Measurements from ENCODE around the gene SLC17A5. TPM values are rescaled to one million over a fixed set of nuclear protein-coding genes. Genes with fewer than 3 reads are reported as not detected.
"Not testable (repeated sequence)": the region's sequence is repeated elsewhere in the genome, so short reads cannot be mapped to it uniquely, and the experiment has no call there.

Gene SLC17A5, protein sequence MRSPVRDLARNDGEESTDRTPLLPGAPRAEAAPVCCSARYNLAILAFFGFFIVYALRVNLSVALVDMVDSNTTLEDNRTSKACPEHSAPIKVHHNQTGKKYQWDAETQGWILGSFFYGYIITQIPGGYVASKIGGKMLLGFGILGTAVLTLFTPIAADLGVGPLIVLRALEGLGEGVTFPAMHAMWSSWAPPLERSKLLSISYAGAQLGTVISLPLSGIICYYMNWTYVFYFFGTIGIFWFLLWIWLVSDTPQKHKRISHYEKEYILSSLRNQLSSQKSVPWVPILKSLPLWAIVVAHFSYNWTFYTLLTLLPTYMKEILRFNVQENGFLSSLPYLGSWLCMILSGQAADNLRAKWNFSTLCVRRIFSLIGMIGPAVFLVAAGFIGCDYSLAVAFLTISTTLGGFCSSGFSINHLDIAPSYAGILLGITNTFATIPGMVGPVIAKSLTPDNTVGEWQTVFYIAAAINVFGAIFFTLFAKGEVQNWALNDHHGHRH
- total RNA-seq (2014; rRNA removed; shearing (Covaris generic)), result 9.4 and 11.7 TPM in 2 replicates
- polyA plus RNA-seq (2014; cell fraction: nucleus; rRNA removed), result 5.1 and 7.0 TPM in 2 replicates

DNA sequence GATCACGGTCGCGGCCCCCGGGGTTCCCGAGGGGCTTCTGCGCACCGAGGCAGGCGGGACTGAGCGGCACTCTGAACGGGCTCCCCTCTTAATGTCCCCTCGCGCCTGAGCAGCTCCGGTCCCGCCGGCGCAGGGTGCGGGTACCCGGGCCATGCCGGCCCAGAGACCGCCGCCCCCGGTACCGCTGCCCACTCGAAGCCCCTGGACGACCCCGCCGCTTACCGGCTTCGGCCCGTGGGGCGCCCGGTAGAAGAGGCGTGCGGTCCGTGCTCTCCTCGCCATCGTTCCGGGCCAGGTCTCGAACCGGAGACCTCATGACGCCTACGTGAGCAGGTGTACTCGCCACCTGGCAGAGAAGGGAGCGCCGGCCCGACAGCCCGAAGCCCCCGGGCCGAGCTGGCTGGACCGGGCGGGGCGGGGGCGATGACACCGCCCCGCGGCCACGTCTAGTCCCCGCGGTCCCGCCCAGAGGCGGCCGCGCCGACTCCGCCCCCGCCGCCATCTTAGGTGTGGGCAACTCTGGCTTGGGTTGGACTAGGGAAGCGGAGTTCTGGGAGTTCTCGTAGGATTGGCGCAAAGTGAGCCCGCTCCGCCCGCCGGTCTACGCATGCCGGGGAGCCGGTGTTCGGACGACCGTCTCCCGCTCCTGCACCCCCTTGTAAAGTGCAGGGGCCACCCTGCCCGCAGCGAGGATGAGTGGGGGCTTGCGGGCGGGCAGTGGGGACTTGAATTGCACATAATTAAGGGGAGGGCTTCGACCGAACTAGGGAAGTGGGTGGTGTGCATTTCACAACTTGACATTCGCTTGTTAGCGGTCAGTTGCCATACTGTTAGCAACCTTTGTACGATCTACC is at the start of gene SLC17A5:
Gene SLC17A5, minus strand, starts transcription at position 422 of the 854 bp plus-strand sequence. Its CDS starts 106 bp downstream, at position 316.
- peak; percentile 88 for DNase-seq (ENCODE audit: extremely low read depth, low read depth)

DNA sequence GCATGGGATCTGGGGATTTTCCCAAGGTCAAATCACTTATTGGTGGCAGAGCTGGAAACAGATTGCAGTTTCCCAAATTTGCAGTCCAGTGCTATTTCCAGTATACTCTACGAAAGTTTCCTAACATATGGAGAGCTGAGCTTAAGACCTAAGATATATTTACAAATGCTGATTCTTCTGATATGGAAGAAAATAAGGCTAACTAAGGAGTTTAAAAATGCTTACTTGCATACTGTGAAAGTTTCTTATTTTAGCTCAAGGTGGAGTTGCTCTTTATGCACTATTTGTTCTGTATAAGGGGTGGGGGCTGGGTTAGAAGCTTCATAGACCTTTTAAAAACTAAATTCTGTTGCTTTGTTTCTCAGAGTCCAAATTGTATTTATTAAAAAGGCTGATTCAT is 49.7 kb upstream of the SLC17A5 start:
- no peak for DNase-seq (ENCODE audit: extremely low read depth, low read depth)

DNA sequence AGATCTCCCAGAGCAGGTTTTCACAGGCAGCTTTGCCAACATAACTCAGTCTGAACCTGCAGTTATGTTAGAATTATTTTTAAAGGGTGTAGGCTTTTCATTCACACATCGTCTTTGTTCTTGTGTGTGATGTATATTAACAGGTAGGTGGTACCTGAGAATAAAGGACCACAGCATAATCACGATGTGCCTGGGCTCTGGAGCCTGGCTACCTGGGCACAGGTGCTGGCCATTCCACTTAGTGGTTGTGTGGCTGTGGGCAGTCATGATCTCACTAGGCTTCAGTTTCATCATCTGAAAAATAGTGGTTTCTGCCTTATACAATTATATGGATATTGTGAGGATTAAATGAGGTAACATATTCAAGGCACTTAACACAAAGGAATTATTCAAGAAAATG is 48.7 kb upstream of the SLC17A5 start:
- DNase-seq (ENCODE audit: extremely low read depth, low read depth), result no peak

DNA sequence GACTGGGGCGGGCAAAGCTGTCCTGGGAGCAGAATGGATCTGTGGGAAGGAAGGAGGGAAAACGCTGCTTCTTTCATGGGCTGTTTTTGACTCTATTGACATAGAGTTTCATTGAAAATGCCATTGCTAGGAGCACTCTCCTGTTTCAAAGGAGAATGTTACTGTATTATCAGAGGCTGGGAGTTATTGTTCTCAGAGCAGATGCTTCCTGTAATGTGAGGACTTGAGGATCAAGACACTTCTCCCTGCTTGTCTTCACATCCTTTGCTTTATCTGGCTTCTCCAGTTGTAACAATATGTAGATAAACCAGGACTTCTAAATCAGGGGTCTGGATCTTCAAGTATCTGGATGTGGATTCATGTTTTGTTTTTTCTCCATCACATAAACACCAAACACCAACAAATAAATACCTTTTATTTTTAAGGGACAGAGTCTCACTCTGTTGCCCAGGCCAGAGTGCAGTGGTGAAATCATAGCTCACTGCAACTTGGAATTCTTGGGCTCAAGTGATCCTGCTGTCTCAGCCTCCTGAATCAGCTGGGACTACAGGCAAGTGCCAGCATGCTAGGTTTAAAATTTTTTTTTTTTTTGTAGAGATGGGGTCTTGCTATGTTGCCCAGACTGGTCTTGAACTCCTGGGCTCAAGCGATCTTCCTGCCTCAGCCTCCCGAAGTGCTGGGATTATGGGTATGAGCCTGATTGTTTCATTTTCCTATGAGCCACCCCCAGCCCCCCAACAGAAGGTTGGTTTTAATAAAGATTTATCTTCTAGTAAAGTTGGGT is 46.1 kb upstream of the SLC17A5 start:
- no peak for DNase-seq (ENCODE audit: extremely low read depth, low read depth)

DNA sequence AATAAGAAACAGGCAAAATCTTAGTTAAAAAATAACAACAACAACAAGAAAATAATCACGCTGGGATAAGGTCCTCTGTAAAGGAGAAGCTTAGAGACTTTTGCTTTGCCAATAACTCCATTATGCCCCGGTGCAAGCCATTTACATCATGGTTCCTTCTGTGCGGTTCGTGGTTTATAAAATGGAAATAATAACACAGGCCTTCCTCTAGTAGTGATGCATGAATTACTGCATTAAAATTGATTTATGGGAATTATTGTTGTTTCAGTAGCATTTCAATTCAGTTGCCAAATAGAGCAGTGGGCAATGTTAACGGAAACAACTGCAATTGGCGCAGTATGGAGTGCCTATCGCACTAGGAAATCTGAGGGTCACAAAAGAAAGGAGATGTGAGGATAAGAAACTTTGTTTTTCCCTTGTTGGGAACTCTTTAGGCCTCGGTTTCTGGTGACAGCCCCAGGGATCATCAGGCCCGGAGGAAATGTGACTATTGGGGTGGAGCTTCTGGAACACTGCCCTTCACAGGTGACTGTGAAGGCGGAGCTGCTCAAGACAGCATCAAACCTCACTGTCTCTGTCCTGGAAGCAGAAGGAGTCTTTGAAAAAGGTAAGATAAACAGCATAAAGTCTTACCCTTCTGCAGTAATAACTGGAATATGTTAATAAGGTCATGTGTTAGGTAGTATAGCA is 43.3 kb upstream of the SLC17A5 start:
- DNase-seq (ENCODE audit: extremely low read depth, low read depth), result peak; percentile 33

DNA sequence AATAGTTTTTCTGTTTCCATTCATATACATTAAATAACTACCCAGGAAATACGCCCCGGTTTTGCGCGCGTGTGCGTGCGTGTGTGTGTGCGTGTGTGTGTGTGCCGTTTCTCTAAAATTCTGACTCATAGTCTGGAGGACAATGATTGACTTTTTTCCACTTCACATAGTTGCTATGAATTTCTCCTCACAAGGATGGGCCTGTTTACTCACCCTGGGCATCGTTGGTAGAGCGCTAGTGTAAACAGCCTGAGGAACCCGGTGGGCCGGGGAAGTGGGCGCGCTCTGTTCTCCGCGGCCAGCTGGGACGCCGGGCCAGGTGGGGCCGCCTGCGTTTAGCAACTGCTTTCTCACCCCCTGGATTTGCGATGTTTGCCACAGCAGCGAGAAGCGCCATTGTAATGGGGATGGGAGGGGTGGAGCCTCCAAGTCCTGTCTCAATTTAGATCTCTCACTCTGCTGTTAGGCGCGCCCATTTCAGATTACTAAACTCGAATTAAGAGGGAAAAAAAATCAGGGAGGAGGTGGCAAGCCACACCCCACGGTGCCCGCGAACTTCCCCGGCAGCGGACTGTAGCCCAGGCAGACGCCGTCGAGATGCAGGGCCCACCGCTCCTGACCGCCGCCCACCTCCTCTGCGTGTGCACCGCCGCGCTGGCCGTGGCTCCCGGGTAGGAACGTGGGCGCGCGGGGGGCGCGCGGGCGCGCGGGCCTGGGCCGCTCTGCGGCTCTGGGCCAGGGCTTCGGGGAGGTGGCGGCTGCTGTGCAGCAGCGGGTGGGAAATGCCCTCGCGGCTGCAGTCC is 42.0 kb upstream of the SLC17A5 start, which contains the start of gene CD109:
Gene CD109, plus strand, starts transcription at position 585 of the 803 bp plus-strand sequence. Its CDS starts 13 bp downstream, at position 598.
- peak; percentile 90 for DNase-seq (ENCODE audit: extremely low read depth, low read depth)

DNA sequence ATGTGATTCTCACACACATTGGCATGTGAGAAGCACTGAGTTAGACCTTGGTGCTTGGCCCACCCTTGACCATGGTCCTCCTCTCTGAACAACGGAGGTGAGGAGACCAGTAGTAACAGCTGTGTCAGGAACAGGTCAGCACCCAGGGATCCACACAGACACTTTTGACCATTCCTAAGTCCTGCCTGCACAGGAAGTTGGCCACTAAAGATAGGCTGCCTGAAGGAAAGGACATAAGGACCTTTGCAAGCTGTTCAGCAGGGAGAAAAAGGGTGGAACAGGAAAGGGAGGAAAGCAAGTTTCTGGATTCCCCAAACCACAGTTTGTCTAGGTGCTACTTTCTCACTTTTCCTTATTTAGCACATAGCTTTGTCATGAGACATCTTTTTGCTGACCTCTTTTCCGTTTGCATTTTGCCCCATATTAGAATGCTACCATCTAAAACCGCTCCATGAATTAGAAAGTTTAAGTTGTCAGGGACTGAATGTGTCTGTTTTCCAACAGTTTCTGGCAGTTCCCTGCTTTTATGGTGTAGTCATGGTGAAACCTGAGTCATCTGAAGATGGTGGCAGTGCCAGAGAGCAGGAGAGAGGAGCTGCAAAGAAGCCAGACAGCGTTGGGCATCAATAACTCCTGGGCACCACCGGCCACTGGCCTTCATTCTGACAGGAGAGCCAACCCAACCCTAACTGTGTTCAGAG is 41.1 kb upstream of the SLC17A5 start:
- peak; percentile 38 for DNase-seq (ENCODE audit: extremely low read depth, low read depth)

DNA sequence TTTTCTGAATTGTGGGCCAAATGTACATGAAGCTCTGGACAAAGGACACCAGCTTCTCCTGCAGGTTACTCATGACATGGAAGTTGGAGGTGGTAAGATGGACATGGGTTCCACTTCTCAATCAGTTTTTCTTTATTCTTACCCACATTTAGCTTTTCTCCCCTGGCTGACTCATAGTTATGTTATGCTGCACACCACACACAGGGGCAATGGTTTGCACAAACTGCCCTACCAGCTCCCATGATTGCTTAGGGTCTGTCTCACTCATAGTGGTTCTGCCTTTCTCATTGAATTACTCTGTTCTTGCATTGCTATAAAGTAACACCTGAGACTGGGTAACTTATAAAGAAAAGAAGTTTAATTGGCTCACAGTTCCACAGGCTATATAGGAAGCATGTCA is 37.7 kb upstream of the SLC17A5 start:
- DNase-seq (ENCODE audit: extremely low read depth, low read depth), result no peak

DNA sequence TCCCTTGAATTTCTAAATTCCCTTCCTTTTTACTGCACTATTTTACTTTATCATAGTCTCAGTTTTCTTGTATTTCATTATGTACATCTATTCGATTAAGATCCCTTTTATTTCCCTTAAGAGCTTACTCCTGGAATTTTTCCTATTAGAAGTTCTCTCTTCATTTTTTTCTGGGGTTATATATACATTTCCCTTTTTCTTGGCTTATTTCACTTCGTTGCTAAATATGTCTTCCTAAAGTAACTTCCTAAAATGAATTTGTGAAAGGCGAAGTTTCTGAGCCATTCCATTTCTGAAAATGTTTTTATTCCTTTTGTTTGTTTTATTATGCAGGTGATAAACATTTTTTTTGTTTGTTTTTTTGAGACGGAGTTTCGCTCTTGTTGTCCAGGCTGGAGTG is 36.3 kb upstream of the SLC17A5 start:
- no peak for DNase-seq (ENCODE audit: extremely low read depth, low read depth)

DNA sequence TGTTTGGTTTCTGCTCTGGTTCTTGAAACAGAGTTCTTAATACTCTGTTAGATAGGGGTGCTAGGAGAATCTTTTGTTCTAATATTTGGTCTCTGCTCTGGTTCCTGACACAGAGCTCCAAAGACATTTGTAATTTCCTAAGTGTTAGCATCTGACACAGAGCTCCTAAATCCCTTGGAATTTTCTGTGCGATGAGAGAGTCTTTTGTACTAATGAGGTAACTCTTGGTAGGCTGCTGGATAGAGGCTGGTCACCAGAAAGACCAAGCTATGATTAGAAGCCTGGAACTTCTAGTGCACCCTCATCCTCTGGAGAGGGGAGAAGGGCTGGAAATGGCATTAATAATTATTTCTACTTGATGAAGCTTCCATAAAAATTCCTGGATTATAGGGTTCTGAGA is 34.6 kb upstream of the SLC17A5 start:
- DNase-seq (ENCODE audit: extremely low read depth, low read depth), result no peak

DNA sequence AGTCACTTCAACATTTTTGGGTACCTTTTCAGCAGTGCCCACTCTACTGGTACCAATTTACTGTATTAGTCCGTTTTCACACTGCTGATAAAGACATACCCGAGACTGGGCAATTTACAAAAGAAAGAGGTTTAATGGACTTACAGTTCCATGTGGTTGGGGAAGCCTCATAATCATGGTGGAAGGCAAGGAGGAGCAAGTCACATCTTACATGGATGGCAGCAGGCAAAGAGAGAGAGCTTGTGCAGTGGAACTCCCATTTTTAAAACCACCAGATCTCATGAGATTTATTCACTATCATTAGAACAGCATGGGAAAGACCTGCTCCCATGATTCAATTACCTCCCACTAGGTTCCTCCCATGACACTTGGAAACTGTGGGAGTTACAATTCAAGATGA is 29.8 kb upstream of the SLC17A5 start:
- DNase-seq (ENCODE audit: extremely low read depth, low read depth), result not testable (repeated sequence)

DNA sequence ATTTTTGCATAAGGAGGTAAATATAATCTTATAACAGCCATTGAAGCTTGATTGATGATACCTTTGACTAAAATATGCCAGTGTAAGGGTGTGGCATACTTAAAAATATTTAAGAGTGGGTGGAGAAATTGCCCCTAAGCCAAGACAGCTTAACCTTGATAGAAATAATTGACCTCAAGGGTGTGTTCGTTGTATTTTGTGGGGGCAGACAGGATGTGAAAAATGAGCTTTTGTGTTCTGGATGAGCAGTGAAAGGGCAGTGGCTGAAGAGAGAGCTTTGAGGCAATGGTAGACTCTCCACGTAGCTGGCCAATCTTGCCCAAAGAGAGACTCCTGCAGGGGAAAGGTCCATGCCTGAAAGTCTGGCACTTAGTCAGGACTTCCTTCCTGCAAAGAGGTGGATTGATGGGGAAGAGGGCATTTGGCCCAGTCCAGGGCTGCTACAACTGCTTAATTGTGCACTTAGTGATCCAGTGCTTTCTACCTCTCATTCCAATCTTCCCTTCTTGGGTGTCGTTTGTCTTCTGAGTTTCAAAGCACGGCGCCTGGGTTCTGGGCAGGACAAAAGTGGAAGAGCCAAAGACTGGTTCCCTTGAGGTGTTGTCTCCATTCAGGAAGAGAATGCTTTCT is 26.6 kb upstream of the SLC17A5 start:
- DNase-seq (ENCODE audit: extremely low read depth, low read depth), result no peak

DNA sequence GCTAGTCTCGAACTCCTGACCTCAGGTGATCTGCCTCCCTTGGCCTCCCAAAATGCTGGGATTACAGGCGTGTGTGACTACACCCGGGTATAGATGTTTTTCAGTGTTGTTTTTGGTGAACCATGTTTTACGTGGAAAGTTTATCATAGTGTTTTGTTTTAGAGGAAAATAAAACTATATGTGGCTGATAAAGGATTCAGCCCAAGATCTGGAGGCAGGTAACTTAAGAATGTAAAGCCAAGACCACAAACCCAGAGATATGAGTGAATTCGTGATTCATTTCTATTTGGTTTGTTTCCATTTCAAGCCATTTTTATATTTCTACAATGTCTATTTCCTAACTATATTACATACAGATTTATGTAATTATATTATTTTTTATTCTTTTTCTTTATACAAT is 26.1 kb upstream of the SLC17A5 start:
- not testable (repeated sequence) for DNase-seq (ENCODE audit: extremely low read depth, low read depth)

DNA sequence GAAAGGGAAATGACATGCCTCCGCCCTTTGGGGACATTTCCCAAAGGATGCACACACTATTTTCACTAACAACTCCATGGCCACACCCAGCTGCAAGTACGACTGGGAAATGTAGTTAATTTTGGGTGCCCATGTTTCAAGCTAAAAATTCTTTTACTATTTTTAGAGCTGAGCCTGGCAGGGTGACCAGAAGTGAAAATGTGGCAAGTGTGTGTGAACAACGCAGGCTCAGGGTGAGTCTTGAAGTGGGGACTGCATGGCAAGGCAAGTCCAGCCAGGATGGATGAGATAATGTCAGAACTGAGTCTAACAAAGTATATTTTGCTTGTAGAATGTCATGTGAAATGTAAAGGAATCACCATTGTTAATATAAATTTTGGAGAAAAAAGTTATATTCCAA is 25.2 kb upstream of the SLC17A5 start:
- peak; percentile 70 for DNase-seq (ENCODE audit: extremely low read depth, low read depth)

DNA sequence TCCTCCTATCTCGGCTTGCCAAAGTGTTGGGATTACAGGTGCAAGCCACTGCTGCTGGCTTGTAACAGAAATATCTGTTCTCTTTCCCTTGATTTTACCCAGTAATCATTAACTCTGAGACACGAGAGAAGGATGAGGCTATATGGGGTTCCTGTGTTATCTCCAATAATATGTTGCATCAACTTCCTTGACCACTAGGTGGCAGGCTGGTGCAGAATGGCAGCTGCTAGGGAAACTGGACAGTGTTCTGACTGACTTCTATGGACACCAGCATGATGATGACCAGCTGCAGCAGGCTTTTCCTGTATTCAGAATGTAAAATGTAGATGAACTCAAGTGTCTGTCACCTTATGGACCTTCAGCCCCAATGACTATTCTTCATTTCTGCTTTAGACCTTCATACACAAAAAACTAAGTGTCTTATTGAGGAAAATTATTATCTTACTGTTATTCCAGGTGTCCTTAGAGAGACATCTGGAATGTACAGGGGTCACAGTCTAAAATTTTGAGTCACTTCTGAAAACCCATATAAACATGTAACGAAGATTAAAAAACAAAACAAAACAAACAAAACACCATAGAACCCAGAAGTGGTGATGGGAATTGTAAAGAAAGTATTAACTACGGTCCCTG is 21.8 kb upstream of the SLC17A5 start:
- DNase-seq (ENCODE audit: extremely low read depth, low read depth), result peak; percentile 79

DNA sequence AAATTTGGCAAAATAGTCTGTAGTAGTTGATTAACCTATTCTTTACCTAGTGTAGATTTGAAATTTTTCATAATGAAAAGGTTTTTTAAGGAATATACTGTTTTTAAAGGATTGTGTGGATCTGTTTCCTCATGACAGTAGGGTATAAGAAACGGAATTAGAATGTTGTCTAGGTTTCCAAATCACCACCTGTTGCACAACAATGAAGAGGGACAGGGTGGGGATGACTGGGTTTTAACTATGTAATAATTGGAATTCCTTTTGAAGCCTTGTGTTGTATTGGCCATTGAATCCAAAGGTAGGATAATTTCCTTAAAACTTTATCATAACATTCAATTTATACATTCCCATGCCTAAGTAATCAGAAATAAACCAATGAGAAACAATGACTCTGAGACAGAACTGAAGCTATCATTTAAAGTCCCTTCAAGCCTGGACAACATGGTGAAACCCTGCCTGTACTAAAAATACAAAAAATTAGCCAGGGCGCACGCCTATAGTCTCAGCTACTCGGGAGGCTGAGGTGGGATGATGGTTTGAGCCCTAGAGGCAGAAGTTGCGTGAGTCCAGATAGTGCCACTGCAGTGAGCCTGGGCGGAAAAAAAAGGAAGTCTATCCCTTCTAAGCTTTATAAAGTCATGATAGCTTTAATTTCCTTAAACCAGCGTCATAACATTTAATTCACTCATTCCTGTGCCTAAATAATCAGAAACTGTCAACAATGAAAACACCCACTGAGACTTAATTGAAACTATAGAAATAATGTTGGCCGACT is 18.3 kb upstream of the SLC17A5 start:
- DNase-seq (ENCODE audit: extremely low read depth, low read depth), result no peak

DNA sequence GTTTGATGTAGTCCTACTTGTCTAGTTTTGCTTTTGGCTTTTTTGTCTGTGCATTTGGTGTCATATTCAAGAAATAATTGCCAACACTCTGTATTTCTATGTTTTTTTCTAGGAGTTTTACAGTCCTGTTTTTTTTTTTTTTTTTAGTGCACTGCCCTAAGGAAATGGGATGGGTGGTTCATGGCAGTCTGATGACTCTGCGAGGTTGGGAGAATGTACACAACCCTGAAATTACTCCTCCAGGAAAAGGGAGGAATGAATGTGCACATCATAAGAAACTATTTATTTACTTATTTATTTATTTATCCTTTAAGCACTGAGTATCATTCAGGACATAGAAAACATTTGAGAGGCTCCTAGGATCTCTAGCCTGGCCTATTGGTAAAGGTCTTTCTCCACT is 15.2 kb upstream of the SLC17A5 start:
- no peak for DNase-seq (ENCODE audit: extremely low read depth, low read depth)
